ENCODE results near the gene NAIF1.

- no peak for TF ChIP-seq CTCF (conservative IDR thresholded peaks at IDR 0.05; ENCODE audit: low read length)
- TF ChIP-seq EZH2phosphoT487 (IDR thresholded peaks at IDR 0.05; ENCODE audit: borderline replicate concordance, low read depth, low read length), result no peak
Measured at GRCh38 chr9:128099932-128100491, 32.9 kb upstream of the NAIF1 start.
